ENCODE measurements around the gene OR4C3.
"Not testable (repeated sequence)": the region's sequence is repeated elsewhere in the genome, so short reads cannot be mapped to it uniquely, and the experiment has no call there.

OR4C3 gene

DNA sequence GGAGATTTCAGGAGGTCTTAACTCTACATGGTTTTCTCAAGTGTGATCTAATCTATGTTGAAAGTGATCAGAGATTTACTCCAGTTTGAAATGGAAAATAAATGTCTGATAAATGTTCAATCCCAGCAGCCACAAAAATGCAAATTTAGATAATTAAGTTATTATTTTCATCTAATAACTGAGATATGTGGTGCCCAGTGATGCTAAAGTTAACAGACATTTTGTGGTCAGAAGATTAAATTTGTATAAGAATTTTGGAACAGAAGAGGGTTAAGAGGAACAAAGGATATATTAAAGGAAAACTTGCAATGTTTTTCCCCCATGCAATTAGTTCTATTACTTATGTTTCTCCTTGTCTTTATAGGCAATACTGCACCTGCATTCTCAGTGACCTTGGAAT, at the start of gene OR4C3:
Gene OR4C3 (plus strand): TSS at position 301 of the 400 bp plus-strand sequence. CDS start 102 bp downstream, outside the sequence.
- DNase-seq = not testable (repeated sequence)

GRCh38 chr11:48305923-48306322, 18.8 kb upstream of the OR4C3 start, which contains the start of gene OR4S1:
Gene OR4S1 (plus strand): TSS chr11:48306223. CDS start chr11:48306223, 0 bp downstream.
- DNase-seq = no peak

DNA sequence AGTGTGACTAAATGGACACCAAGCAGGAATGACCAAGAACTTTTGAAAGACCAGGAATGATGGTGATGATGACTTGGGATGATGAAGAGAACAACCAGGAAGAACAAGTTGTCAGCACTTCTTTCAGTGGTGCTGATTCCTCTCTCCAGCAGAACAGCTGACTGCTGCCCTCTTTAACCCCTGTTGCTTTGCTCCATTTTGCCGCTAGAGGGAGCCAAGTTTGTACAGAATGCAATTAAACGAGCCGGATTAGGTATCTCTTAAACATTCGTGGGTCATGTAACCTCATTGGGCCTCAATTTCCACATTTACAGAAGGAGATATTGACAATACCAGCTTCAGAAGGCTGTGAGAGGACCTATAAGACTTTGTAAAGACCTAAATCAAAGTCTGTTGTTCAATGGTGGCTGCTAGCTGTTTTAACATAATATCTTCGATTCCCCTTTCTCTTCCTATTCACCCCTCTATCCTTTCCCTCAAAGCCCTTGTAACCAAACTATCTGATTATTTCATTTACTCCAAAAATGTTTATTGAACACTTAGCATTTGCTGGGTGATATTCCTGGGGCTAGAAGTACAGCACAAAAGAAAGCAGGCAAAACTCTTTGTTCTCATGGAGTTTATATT, 16.8 kb upstream of the OR4C3 start:
- DNase-seq = no peak

- not testable (repeated sequence) for DNase-seq
These were observed 11.1 kb upstream of the OR4C3 start for GRCh38 chr11:48313590-48313989.

GRCh38 chr11:48319813-48320212, 4.9 kb upstream of the OR4C3 start:
- not testable (repeated sequence) for DNase-seq

- no peak for DNase-seq
These were observed 16.7 kb downstream of the OR4C3 start for GRCh38 chr11:48341466-48341865.

DNA sequence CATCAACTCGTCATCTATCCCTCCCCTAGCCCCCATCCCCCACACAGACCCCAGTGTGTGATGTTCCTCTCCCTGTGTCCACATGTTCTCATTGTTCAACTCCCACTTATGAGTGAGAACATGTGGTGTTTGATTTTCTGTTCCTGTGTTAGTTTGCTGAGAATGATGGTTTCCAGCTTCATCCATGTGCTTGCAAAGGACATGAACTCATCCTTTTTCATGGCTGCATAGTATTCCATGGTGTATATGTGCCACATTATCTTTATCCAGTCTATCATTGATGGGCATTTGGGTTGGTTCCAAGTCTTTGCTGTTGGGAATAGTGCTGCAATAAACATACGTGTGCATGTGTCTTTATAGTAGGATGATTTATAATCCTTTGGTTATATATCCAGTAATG, 17.8 kb downstream of the OR4C3 start:
- not testable (repeated sequence) for DNase-seq

- not testable (repeated sequence) for DNase-seq
These were observed 21.6 kb downstream of the OR4C3 start for GRCh38 chr11:48346286-48346685.

- DNase-seq = no peak
These were observed 29.3 kb downstream of the OR4C3 start for GRCh38 chr11:48354013-48354412.

DNA sequence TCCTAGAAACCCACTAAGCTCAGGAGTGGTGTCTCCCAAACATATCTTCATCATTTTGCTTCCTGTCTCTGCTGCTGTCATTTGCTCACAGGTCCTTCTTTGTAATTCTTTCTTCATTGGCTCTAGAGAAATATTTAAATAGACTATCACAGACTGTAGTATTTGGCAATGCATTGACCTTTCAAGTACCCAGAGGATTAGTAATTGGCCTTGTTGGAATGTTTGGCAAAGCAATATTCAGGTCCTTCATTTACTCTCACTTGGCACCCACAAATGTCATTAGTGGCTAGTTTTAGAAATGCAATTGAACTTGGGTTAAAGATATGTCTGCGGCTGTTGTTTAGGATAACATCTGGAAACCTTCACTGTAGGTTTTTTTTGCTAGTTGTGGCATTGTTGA, 30.0 kb downstream of the OR4C3 start:
- no peak for DNase-seq

GRCh38 chr11:48361289-48361688, 36.6 kb downstream of the OR4C3 start:
- not testable (repeated sequence) for DNase-seq

GRCh38 chr11:48366365-48366764, 41.6 kb downstream of the OR4C3 start, which contains the start of gene OR4C5:
Gene OR4C5 (minus strand): TSS chr11:48366465. CDS start chr11:48366465, 0 bp downstream.
- DNase-seq = no peak

Measured in SIG-M5 (cell line).